ENCODE data around the gene CPS1.
A peak's percentile ranks its signal among the peaks of the same experiment; 100 is the strongest.

The CPS1 gene

GRCh38 chr2:210546424-210547208 is 9.8 kb upstream of the CPS1 start:
- peak in 17 of 56 donors; percentile 0 to 65 (median 9) for DNase-seq

DNA sequence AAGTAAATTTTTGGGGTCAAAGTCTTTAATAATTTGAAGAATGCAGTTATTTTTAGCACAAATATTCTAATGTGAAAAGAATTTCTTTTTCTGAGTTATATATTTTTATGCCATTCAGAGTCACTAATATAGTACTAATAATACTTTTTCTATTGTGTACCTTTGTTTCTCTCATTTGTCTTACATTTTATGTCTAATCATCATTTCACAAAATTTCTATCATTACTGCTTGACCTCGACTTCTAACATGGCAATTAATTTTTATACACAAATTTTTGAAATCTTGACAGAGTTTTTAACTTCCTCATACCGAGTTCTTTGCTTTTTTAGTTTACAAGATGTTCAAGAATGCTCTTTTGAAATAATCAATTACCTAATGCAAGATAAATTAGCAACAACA is 8.4 kb upstream of the CPS1 start:
- DNase-seq: no peak

DNA sequence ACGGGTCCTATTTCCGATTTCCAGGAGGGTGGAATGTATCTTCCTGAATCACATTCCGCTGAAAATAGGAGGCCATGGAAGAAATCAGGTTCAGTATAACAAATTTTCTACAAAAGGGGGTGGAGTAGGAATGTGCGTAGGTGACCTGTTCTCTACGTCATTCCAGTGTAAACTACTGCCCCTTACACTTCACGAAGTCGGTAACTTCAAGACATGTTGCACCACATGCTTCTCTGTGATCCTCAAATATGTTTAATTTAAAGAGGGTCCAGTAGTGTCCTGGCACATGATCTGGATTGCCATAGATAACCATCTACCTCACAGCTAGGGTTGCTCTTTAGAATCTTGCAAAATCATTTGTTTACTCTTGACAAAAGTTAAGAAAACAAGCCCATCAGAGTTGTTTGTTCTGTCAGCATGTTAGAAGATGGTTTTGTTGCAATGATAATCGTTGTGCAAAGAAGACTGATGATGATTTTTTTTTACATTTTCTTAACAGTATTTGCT is 7.5 kb upstream of the CPS1 start:
- no peak for DNase-seq

- no peak for DNase-seq
Observed at GRCh38 chr2:210551001-210551400, 5.4 kb upstream of the CPS1 start.

GRCh38 chr2:210553373-210553772 is 3.0 kb upstream of the CPS1 start:
- DNase-seq: no peak

- DNase-seq: no peak
Observed at GRCh38 chr2:210555555-210555954, 844 bp upstream of the CPS1 start.

GRCh38 chr2:210557721-210558120 is 1.3 kb downstream of the CPS1 start:
- no peak for DNase-seq

- DNase-seq: no peak
Observed at GRCh38 chr2:210558708-210559107, 2.3 kb downstream of the CPS1 start.

DNA sequence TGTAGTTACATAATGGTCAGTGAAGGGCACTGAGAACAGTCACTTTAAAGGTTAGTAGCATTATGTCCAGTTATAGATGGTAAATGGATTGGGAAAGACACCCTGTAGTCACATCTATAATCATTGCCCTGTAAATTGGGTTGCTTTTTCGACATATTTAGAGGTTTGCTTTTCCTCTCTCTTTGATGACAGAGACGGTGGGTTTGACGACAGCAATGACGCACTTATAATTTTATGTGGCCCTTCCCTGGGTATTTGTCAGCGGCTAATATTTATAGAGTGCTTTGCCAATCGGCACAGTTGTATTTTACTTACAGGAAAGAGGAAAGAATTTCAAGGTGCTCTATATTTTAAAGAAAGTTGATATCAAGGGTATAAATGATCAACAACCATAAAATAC is 2.8 kb downstream of the CPS1 start:
- DNase-seq: no peak

DNA sequence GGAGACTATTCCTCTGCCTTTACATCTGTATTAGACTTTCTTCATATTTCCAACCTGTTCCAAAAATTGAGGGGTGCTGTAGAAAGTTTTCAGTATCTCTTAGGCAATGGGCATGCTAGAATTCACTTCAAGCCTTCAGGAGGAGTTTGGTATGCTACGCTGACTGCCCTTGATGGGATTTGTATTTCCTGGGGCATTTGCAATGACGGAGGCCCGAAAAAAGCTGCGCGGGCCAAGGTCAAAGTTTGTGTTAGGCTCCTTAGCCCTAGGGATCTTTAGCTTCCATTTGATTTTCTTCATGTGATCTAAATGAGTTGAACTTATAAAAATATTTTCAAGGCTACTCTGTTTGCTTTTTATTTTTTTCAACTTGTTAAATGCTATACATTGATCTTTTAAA is 5.1 kb downstream of the CPS1 start:
- DNase-seq: no peak

DNA sequence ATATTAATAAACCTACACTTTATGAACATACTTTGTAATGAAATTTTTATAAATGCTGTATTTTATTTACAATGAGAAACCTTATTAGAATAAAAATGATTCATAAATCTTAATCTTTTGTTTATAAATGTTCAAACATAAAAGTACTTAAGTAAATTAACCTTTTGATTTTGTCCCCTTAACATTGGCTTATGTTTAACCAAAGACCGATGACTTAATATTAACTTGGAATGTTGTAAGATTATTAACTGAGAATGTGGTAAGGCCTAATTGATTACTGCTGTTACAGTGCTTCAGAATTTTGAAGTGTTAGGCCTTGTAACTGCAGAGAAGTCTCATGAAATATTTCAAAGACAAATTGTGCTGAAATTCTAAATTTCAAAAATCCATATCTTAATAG is 5.7 kb downstream of the CPS1 start:
- no peak for DNase-seq

- DNase-seq: no peak
Observed at GRCh38 chr2:210562502-210563080, 6.2 kb downstream of the CPS1 start.

GRCh38 chr2:210567279-210567678 is 10.9 kb downstream of the CPS1 start:
- no peak for DNase-seq

DNA sequence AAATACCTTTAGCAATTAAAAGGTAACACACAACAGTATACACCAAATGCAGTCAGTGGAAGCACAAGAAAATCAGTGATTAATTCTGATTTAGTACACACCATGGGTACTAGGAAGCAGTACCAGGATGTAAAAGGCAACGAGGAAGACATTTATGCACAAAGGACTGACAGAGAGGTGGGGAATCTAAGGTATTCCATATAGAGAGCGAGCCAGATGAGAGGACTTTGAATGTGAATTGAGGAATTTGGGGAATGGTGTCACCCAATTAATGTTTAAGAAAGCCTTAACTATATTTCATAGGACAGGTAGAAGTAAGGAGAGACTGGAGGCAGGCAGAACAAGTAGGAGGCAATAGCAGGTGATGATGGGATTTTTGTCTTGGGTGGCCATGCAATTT is 11.7 kb downstream of the CPS1 start:
- no peak for DNase-seq

DNA sequence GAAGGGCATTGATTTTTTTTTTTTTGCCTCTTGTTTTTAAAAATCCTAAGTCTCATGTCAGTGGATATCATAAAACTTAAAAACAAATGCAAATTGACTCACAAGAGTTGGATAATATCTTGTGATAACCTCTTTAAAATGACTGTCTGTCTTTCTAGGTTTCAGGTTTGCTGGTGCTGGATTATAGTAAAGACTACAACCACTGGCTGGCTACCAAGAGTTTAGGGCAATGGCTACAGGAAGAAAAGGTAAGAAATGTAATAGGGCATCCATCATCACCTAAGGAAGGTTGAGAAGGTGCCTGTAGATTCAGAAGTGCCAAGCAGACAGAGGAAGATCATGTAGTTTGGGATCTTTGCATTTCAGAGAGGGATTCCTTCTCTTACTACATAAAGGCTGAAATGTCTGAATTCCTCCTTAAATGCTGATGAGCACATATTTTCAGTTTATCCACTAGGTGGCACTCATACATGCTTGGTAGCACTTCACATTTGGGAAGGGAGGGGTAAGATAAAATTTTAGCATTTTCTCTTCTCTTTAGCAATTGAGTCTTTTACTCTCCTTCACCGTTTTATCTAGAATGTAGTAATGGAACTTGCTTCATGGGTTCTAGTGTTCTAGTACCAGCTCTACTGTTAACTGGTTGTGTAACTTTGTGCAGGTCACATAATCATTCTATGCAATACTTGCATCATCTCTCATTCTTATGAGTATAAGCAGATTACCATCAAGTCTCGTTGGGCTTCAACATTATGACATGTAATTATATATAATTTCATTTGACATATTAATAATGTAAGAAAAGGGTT is 21.1 kb downstream of the CPS1 start:
- peak in 1 of 56 donors; percentile 23 for DNase-seq

- no peak for DNase-seq
Observed at GRCh38 chr2:210584834-210585233, 28.4 kb downstream of the CPS1 start.

DNA sequence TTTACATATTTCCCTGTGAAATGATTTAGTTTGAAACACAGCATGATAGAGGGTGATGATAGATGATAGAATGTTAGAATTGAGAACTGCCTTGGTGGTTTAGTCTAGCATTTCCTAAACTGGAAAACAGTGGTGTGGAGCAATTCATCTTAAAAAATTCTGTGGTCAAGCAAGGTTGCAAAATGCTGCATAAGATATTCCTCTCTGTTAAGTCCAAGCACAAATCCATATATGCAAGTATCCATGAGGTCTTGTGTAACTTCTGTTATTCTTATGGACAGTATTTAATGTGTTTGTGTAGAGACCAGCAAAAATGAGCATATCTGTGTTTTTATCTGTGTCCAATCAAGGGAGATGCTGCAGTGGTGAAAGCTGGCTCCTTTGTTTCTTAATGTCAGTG is 30.0 kb downstream of the CPS1 start:
- no peak for DNase-seq

DNA sequence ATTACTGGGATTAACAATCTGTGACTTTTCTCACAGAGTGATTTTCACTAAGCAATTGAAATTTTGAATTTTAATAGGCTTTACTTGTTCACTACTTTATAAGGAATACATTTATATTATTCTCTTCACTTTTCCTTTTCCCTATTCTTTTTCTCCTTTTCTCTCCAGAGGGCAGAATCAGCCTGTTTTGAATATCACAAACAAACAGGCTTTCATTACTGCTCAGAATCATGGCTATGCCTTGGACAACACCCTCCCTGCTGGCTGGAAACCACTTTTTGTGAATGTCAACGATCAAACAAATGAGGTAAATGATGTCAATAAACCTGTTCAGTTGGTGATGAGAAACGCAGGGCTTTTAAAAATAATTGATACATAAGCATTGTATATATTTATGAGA is 35.3 kb downstream of the CPS1 start:
- DNase-seq: peak in 1 of 56 donors; percentile 1

DNA sequence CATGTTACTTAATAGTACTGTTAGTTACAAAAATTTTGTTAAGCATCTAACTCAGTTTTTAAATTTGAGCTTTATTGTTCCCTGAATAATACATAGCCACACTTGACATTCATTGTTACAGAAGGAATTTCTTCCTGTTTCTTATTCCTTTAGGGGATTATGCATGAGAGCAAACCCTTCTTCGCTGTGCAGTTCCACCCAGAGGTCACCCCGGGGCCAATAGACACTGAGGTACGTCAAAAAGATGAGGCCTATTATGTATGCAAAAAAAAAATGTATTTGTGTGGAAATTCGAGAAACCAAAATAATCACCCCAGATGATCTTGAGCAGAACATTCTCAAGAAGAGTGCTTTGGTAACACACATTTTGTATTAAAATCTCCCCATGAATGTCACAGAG is 36.3 kb downstream of the CPS1 start:
- DNase-seq: no peak

DNA sequence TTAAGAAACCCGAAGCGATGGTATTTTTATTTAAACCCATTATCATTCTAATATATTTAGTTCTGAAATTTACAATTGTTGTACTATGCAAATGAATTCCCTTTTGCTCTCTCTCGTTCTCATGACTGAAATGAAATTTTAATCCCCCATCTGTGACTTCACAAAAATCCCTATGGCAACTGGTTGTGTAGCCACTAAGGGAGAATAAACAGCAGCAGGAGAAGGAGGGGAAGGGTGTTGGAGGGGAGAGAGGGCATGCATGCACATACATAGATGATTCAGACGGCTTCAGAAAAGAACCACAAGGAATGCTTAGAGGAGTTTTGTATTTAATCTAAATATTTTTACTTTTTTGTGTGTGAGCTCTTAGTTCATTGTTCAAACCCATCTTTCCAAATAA is 36.8 kb downstream of the CPS1 start:
- DNase-seq: no peak

DNA sequence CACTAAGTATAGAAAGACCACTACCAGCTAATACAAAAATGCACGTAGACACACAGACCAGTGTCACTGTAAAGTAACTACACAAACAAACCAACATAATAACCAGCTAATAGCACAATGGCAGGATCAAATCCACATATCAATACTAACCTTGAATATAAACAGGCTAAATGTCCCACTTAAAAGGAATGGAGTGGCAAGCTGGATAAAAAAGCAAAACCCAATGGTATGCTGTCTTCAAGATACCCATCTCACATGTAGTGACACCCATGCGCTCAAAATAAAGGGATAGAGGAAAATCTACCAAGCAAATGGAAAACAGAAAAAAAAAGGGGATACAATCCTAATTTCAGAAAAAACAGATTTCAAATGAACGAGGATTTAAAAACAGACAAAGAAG is 41.8 kb downstream of the CPS1 start:
- DNase-seq: no peak

DNA sequence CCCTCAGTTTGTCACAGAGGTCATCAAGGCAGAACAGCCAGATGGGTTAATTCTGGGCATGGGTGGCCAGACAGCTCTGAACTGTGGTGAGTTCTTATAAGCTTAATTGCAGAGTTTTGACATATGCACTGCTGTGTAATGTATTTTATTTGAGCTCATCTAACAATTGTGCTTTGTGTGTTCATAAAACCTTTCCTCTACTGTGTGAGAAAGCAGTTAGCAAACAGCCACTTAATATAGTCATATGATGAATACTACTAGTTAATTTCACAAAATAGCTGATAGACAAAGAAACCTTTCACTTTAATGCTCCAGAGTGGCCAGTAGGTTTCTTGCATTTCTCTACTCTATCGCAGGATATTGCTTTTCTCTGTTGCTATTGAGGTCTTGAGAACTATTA is 43.1 kb downstream of the CPS1 start:
- no peak for DNase-seq
